Panc1 (cell line): ENCODE data around the gene RHBDD1. TPM values are rescaled to one million over a fixed set of nuclear protein-coding genes. Genes with fewer than 3 reads are reported as not detected.

Experiments
- ATAC-seq: fragments of 200-7000 bp; cut with Tn5 transposase; 2 replicates; pipeline ENCODE4 v1.9.1; 2020; ENCODE audit warnings: mild to moderate bottlenecking, moderate library complexity
- BruUV-seq: library from RNA; stranded (reverse); fragments of 400-500 nt; replicated peaks from 2 replicates; lab custom pipeline; 2021; lab: Mats Ljungman, UMichigan
- CTCF ChIA-PET: fragments of 300-600 bp; sonication (Branson Sonifier 250); formaldehyde crosslinking; loops from one replicate; lab custom pipeline; 2022; ENCODE audit warnings: antibody characterized with exemption; lab: Charles Lee
- POLR2A ChIA-PET: fragments of 300-600 bp; sonication (Branson Sonifier 250); formaldehyde crosslinking; loops from one replicate; lab custom pipeline; 2022; ENCODE audit warnings: antibody characterized with exemption; lab: Charles Lee
- DNase-seq: peaks from one replicate; pipeline ENCODE4 v3.0.0-alpha.2; 2010; ENCODE audit warnings: low read depth, low spot score
- H3K27ac ChIP-seq: 2 replicates; pipeline ENCODE4 v1.5.1; 2011; ENCODE audit warnings: mild to moderate bottlenecking, low read length, inconsistent platforms
- H3K27me3 ChIP-seq: fragments of 200-500 bp; sonication (Bioruptor generic); 2 replicates; pipeline ENCODE4 v1.6.0; 2014; ENCODE audit warnings: low read length, inconsistent platforms; ENCODE audit not compliant: control insufficient read depth, insufficient read depth
- H3K36me3 ChIP-seq: fragments of 200-500 bp; sonication (Bioruptor generic); 2 replicates; pipeline ENCODE4 v1.5.1; 2014; ENCODE audit warnings: inconsistent platforms, mild to moderate bottlenecking, low read length, moderate library complexity; ENCODE audit not compliant: control insufficient read depth, insufficient read depth
- H3K4me1 ChIP-seq: 2 replicates; pipeline ENCODE4 v1.5.1; 2011; ENCODE audit warnings: inconsistent platforms, mild to moderate bottlenecking, low read length, moderate library complexity; ENCODE audit not compliant: control insufficient read depth, insufficient read depth
- H3K4me3 ChIP-seq, 2 experiments: 2 replicates each; pipeline ENCODE4 v1.5.1; 2011 to 2012; ENCODE audit warnings: low read depth in 2 of 2, low read length in 2 of 2, mild to moderate bottlenecking in 2 of 2, inconsistent platforms in 1 of 2, moderate library complexity in 1 of 2
- H3K9me3 ChIP-seq: fragments of 200-500 bp; sonication (Bioruptor generic); 2 replicates; pipeline ENCODE4 v1.5.1; 2014; ENCODE audit warnings: low read depth, mild to moderate bottlenecking, inconsistent platforms, low read length, moderate library complexity; ENCODE audit not compliant: control insufficient read depth, insufficient read depth
- CTCF ChIP-seq: fragments of 450-650 bp; IDR thresholded peaks from 2 replicates; pipeline ENCODE4 v1.5.1; 2017; ENCODE audit warnings: mild to moderate bottlenecking
- POLR2AphosphoS5 ChIP-seq: IDR thresholded peaks from 2 replicates; pipeline ENCODE4 v1.6.1; 2012; ENCODE audit warnings: mild to moderate bottlenecking, low read depth, low read length, moderate library complexity
- REST ChIP-seq, 2 experiments: IDR thresholded peaks; 2 replicates each; pipeline ENCODE4 v1.6.1; 2011 to 2012; ENCODE audit warnings: low read depth in 2 of 2, control low read depth in 1 of 2, low read length in 1 of 2, mild to moderate bottlenecking in 1 of 2, moderate library complexity in 1 of 2; ENCODE audit not compliant: insufficient read depth in 1 of 2
- SIN3A ChIP-seq: IDR thresholded peaks from 2 replicates; pipeline ENCODE4 v1.6.1; 2012; ENCODE audit warnings: low read depth, mild to moderate bottlenecking, low read length, moderate library complexity, borderline replicate concordance; ENCODE audit not compliant: insufficient read depth
- TCF7L2 ChIP-seq: IDR thresholded peaks from 2 replicates; pipeline ENCODE4 v1.6.1; 2011; ENCODE audit warnings: mild to moderate bottlenecking, low read depth, low read length, inconsistent platforms
- in situ Hi-C: cut with HindIII; loops from 2 replicates; pipeline ENCODE4 v1.10.0; 2016; ENCODE audit warnings: low sequenced_read_pairs, low pct_unique_long_range_greater_than_20kb
- intact Hi-C: fragments of 100-400 bp; cut with micrococcal nuclease; formaldehyde crosslinking; loops from one replicate; pipeline ENCODE4 v1.10.0; 2022; ENCODE audit not compliant: unreplicated experiment
- total RNA-seq: library from RNA; stranded (reverse); gene quantifications from one replicate; pipeline ENCODE4 v1.2.1, GENCODE V29; 2021; ENCODE audit not compliant: unreplicated experiment

Gene RHBDD1
- total RNA-seq, 1 experiment from 2014 or later, result 25.3 TPM

- ChIA-PET POLR2A (no interaction called here), CTCF (no interaction called here)
- no peaks in the 10 kb centered on the region for H3K36me3 ChIP-seq
- TF ChIP-seq POLR2AphosphoS5, result no peak
- TF ChIP-seq TCF7L2, result no peak
- no peak for TF ChIP-seq CTCF
- no peak overlapping the region for H3K4me3 ChIP-seq
- intact Hi-C loops, result no loop called here
- no peaks in the 10 kb centered on the region for H3K27me3 ChIP-seq
- no peak overlapping the region for H3K27ac ChIP-seq
- BruUV-seq, result no TSS peak
- in situ Hi-C loops, result no loop called here
- H3K4me1 ChIP-seq, result no peaks in the 10 kb centered on the region
- ATAC-seq (no peak), DNase-seq (no peak)
- H3K9me3 ChIP-seq, result no peaks in the 10 kb centered on the region
Measured at GRCh38 chr2:226895579-226895978, 59.7 kb downstream of the RHBDD1 start.

- ATAC-seq (no peak), DNase-seq (no peak)
- in situ Hi-C loops (no loop called here), intact Hi-C loops (no loop called here)
- ChIA-PET CTCF (no interaction called here), POLR2A (no interaction called here)
- TF ChIP-seq TCF7L2, result no peak
- TF ChIP-seq POLR2AphosphoS5, result no peak
- no peak for TF ChIP-seq SIN3A
- no peak for TF ChIP-seq REST (IDR thresholded peaks at IDR 0.05; ENCODE audit: insufficient read depth in 1 of 2, low read depth in 2 of 2, low read length in 1 of 2)
- no peak for TF ChIP-seq CTCF
- H3K9me3 ChIP-seq, result no peaks in the 10 kb centered on the region
- H3K27ac ChIP-seq, result no peak overlapping the region
- H3K4me3 ChIP-seq, result no peak overlapping the region
- no peaks in the 10 kb centered on the region for H3K36me3 ChIP-seq
- H3K27me3 ChIP-seq, result no peaks in the 10 kb centered on the region
- no peaks in the 10 kb centered on the region for H3K4me1 ChIP-seq
- BruUV-seq, result no TSS peak
Measured at GRCh38 chr2:226898121-226898520, 62.3 kb downstream of the RHBDD1 start.
